Osteocyte (in vitro differentiated cells): ENCODE results near the gene KCNIP3. TPM values are rescaled to one million over a fixed set of nuclear protein-coding genes. Genes with fewer than 3 reads are reported as not detected.
A peak's percentile ranks its signal among the peaks of the same experiment; 100 is the strongest.

ENCODE experiments used
- DNase-seq: peaks from one replicate; pipeline ENCODE4 v3.0.0; 2021; ENCODE audit warnings: mixed read lengths; ENCODE audit not compliant: unreplicated experiment; ENCODE audit errors: extremely low spot score
- H3K27ac Mint-ChIP-seq: one replicate; pipeline ENCODE4 v1.8.0; 2021; ENCODE audit warnings: mild to moderate bottlenecking, mixed read lengths; ENCODE audit not compliant: unreplicated experiment
- H3K27me3 Mint-ChIP-seq: one replicate; pipeline ENCODE4 v1.8.0; 2021; ENCODE audit warnings: mixed read lengths; ENCODE audit not compliant: unreplicated experiment
- H3K36me3 Mint-ChIP-seq: one replicate; pipeline ENCODE4 v1.8.0; 2021; ENCODE audit warnings: mixed read lengths; ENCODE audit not compliant: unreplicated experiment
- H3K4me1 Mint-ChIP-seq: one replicate; pipeline ENCODE4 v1.8.0; 2021; ENCODE audit warnings: mixed read lengths; ENCODE audit not compliant: unreplicated experiment
- H3K4me3 Mint-ChIP-seq: one replicate; pipeline ENCODE4 v1.8.0; 2021; ENCODE audit warnings: mild to moderate bottlenecking, moderate library complexity, mixed read lengths; ENCODE audit not compliant: unreplicated experiment
- H3K9me3 Mint-ChIP-seq: one replicate; pipeline ENCODE4 v1.8.0; 2021; ENCODE audit warnings: mixed read lengths; ENCODE audit not compliant: unreplicated experiment
- total RNA-seq: library from RNA; stranded (reverse); gene quantifications from 2 replicates; pipeline ENCODE4 v1.2.1, GENCODE V29; 2021
- TF ChIP-seq, protein P1 (sequence below): fragments of 200-600 bp; sonication (generic); IDR thresholded peaks from 2 replicates; pipeline ENCODE4 v1.5.0; 2021; ENCODE audit warnings: antibody characterized with exemption, mild to moderate bottlenecking, moderate library complexity

Gene KCNIP3
- total RNA-seq, 1 donor from 2014 or later = 1.4 TPM

- TF ChIP-seq, protein P1, sequence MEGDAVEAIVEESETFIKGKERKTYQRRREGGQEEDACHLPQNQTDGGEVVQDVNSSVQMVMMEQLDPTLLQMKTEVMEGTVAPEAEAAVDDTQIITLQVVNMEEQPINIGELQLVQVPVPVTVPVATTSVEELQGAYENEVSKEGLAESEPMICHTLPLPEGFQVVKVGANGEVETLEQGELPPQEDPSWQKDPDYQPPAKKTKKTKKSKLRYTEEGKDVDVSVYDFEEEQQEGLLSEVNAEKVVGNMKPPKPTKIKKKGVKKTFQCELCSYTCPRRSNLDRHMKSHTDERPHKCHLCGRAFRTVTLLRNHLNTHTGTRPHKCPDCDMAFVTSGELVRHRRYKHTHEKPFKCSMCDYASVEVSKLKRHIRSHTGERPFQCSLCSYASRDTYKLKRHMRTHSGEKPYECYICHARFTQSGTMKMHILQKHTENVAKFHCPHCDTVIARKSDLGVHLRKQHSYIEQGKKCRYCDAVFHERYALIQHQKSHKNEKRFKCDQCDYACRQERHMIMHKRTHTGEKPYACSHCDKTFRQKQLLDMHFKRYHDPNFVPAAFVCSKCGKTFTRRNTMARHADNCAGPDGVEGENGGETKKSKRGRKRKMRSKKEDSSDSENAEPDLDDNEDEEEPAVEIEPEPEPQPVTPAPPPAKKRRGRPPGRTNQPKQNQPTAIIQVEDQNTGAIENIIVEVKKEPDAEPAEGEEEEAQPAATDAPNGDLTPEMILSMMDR = no peak
- no peaks in the 10 kb centered on the region for H3K36me3 Mint-ChIP-seq
- peaks cover 10% of the 10 kb centered on the region for H3K27me3 Mint-ChIP-seq
- H3K9me3 Mint-ChIP-seq = peaks cover 5% of the 10 kb centered on the region
- H3K4me3 Mint-ChIP-seq = no peak overlapping the region
- H3K27ac Mint-ChIP-seq = no peak overlapping the region
- peaks cover 4% of the 10 kb centered on the region for H3K4me1 Mint-ChIP-seq
- peak; percentile 60 for DNase-seq
Observed at GRCh38 chr2:95357717-95358280, 60.7 kb downstream of the KCNIP3 start.

GRCh38 chr2:95359031-95359430 is 61.9 kb downstream of the KCNIP3 start:
- H3K4me1 Mint-ChIP-seq = peaks cover 4% of the 10 kb centered on the region
- TF ChIP-seq, protein P1 = no peak
- no peak for DNase-seq
- H3K27me3 Mint-ChIP-seq = peaks cover 18% of the 10 kb centered on the region
- H3K4me3 Mint-ChIP-seq = no peak overlapping the region
- H3K9me3 Mint-ChIP-seq = peaks cover 5% of the 10 kb centered on the region
- no peak overlapping the region for H3K27ac Mint-ChIP-seq
- no peaks in the 10 kb centered on the region for H3K36me3 Mint-ChIP-seq

GRCh38 chr2:95359501-95359930 is 62.4 kb downstream of the KCNIP3 start:
- peak; percentile 76 for DNase-seq
- peaks cover 4% of the 10 kb centered on the region for H3K4me1 Mint-ChIP-seq
- H3K27ac Mint-ChIP-seq = no peak overlapping the region
- H3K4me3 Mint-ChIP-seq = no peak overlapping the region
- H3K9me3 Mint-ChIP-seq = peaks cover 5% of the 10 kb centered on the region
- peaks cover 21% of the 10 kb centered on the region for H3K27me3 Mint-ChIP-seq
- TF ChIP-seq, protein P1 = no peak
- H3K36me3 Mint-ChIP-seq = no peaks in the 10 kb centered on the region

GRCh38 chr2:95361216-95361980 is 64.3 kb downstream of the KCNIP3 start:
- Mint-ChIP-seq H3K27ac (no peak overlapping the region), H3K4me1 (peaks cover 4% of the 10 kb centered on the region), H3K9me3 (no peaks in the 10 kb centered on the region), H3K4me3 (no peak overlapping the region), H3K36me3 (no peaks in the 10 kb centered on the region), H3K27me3 (peaks cover 22% of the 10 kb centered on the region)
- no peak for DNase-seq
- TF ChIP-seq, protein P1 = no peak

DNA sequence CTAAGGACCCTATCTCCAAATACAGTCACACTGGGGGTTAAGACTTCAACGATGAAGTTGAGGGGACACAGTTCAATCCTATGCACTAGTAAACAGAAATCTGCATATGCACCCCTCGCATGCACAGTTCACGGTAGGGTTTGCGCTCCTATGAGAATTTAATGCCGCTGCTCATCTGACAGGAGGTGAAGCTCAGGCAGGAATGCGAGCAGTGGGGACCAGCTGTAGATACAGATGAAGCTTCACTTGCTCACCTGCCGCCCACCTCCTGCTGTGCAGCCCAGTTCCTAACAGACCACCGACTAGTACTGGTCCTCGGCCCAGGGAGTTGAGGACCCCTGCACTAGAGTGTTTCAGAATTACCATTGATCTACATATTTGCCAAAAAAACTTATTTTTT is 65.3 kb downstream of the KCNIP3 start:
- no peak overlapping the region for H3K27ac Mint-ChIP-seq
- peaks cover 4% of the 10 kb centered on the region for H3K4me1 Mint-ChIP-seq
- H3K9me3 Mint-ChIP-seq = no peaks in the 10 kb centered on the region
- H3K36me3 Mint-ChIP-seq = no peaks in the 10 kb centered on the region
- no peak for DNase-seq
- H3K4me3 Mint-ChIP-seq = no peak overlapping the region
- TF ChIP-seq, protein P1 = no peak
- H3K27me3 Mint-ChIP-seq = peaks cover 29% of the 10 kb centered on the region
